ENCODE results near the gene CLEC12A.

GRCh38 chr12:9932270-9932669, 38.9 kb upstream of the CLEC12A start, which contains the start of gene CLEC2A:
- TF ChIP-seq ZNF629 (CRISPR knock-in tag; conservative IDR thresholded peaks at IDR 0.05): no peak
- TF ChIP-seq EED (CRISPR knock-in tag; IDR thresholded peaks at IDR 0.05): no peak
- no peak for TF ChIP-seq SATB2 (CRISPR knock-in tag; IDR thresholded peaks at IDR 0.05)
- no peak for TF ChIP-seq KDM1A (CRISPR knock-in tag; IDR thresholded peaks at IDR 0.05)

All from HepG2 (cell line).